Osteocyte (in vitro differentiated cells): ENCODE results near the gene MMP26. TPM values are rescaled to one million over a fixed set of nuclear protein-coding genes. Genes with fewer than 3 reads are reported as not detected.

Source experiments
- DNase-seq: peaks from one replicate; pipeline ENCODE4 v3.0.0; 2021; ENCODE audit warnings: mixed read lengths; ENCODE audit not compliant: unreplicated experiment; ENCODE audit errors: extremely low spot score
- H3K27ac Mint-ChIP-seq: one replicate; pipeline ENCODE4 v1.8.0; 2021; ENCODE audit warnings: mild to moderate bottlenecking, mixed read lengths; ENCODE audit not compliant: unreplicated experiment
- H3K27me3 Mint-ChIP-seq: one replicate; pipeline ENCODE4 v1.8.0; 2021; ENCODE audit warnings: mixed read lengths; ENCODE audit not compliant: unreplicated experiment
- H3K36me3 Mint-ChIP-seq: one replicate; pipeline ENCODE4 v1.8.0; 2021; ENCODE audit warnings: mixed read lengths; ENCODE audit not compliant: unreplicated experiment
- H3K4me1 Mint-ChIP-seq: one replicate; pipeline ENCODE4 v1.8.0; 2021; ENCODE audit warnings: mixed read lengths; ENCODE audit not compliant: unreplicated experiment
- H3K4me3 Mint-ChIP-seq: one replicate; pipeline ENCODE4 v1.8.0; 2021; ENCODE audit warnings: mild to moderate bottlenecking, moderate library complexity, mixed read lengths; ENCODE audit not compliant: unreplicated experiment
- H3K9me3 Mint-ChIP-seq: one replicate; pipeline ENCODE4 v1.8.0; 2021; ENCODE audit warnings: mixed read lengths; ENCODE audit not compliant: unreplicated experiment
- total RNA-seq: library from RNA; stranded (reverse); gene quantifications from 2 replicates; pipeline ENCODE4 v1.2.1, GENCODE V29; 2021
- TF ChIP-seq, protein P1 (sequence below): fragments of 200-600 bp; sonication (generic); IDR thresholded peaks from 2 replicates; pipeline ENCODE4 v1.5.0; 2021; ENCODE audit warnings: antibody characterized with exemption, mild to moderate bottlenecking, moderate library complexity

Gene MMP26
- total RNA-seq, 1 donor from 2014 or later, result not detected

DNA sequence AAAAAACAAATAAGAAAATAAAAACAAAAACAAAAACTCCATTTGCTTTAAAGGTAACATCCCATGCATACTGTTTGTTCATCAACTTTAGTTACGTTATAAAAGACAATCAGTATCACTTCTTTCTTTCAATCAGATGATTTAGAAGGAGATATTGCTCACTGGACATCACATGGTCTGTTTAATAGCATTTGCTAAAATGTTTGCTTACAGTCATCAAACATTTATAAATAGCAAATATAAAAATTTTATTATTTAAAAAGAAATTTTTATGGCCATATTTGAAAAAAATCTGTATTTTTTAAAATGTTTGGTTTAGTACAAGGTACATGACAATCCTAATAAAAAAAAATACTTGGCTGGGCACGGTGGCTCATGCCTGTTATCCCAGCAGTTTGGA lies 22.6 kb downstream of the MMP26 start:
- Mint-ChIP-seq H3K4me3 (no peak overlapping the region), H3K27ac (no peak overlapping the region), H3K9me3 (no peaks in the 10 kb centered on the region), H3K27me3 (peaks cover 6% of the 10 kb centered on the region), H3K4me1 (no peaks in the 10 kb centered on the region), H3K36me3 (no peaks in the 10 kb centered on the region)
- DNase-seq, result no peak
- TF ChIP-seq, protein P1, sequence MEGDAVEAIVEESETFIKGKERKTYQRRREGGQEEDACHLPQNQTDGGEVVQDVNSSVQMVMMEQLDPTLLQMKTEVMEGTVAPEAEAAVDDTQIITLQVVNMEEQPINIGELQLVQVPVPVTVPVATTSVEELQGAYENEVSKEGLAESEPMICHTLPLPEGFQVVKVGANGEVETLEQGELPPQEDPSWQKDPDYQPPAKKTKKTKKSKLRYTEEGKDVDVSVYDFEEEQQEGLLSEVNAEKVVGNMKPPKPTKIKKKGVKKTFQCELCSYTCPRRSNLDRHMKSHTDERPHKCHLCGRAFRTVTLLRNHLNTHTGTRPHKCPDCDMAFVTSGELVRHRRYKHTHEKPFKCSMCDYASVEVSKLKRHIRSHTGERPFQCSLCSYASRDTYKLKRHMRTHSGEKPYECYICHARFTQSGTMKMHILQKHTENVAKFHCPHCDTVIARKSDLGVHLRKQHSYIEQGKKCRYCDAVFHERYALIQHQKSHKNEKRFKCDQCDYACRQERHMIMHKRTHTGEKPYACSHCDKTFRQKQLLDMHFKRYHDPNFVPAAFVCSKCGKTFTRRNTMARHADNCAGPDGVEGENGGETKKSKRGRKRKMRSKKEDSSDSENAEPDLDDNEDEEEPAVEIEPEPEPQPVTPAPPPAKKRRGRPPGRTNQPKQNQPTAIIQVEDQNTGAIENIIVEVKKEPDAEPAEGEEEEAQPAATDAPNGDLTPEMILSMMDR, result no peak

DNA sequence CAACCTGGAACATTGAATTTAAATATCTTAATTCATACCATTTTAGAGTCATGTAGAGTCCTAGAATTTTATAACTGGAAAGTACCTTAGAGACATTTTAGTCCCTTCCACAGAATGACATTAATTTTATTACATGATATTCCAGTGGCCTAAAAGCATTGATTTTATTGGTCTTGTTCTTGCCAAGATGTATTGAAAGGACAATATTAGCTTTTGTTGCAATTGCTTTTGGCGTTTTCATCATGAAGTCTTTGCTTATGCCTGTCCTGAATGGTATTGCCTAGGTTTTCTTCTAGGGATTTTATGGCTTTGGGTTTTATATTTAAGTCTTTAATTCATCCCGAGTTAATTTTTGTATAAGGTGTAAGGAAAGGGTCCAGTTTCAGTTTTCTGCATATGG lies 36.2 kb downstream of the MMP26 start:
- H3K4me1 Mint-ChIP-seq, result no peaks in the 10 kb centered on the region
- H3K36me3 Mint-ChIP-seq, result no peaks in the 10 kb centered on the region
- no peak for DNase-seq
- TF ChIP-seq, protein P1, result no peak
- no peak overlapping the region for H3K27ac Mint-ChIP-seq
- no peaks in the 10 kb centered on the region for H3K9me3 Mint-ChIP-seq
- peaks cover 17% of the 10 kb centered on the region for H3K27me3 Mint-ChIP-seq
- H3K4me3 Mint-ChIP-seq, result no peak overlapping the region

DNA sequence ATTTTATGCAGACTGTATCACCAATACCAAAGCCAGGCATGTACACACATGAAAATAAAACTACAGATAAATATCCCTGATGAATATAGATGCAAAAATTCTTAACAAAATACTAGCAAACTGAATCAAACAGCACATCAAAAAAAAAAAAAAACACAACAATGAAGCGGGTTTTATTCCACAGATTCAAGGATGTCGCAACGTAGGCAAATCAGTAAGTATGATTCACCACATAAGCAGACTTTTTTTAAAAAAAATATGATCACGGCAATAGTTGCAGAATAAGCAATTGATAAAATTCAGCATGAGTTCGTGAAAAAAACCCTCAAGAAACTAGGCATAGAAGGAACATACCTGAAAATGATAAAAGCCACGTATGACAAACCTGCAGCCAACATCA lies 43.9 kb downstream of the MMP26 start:
- Mint-ChIP-seq H3K4me1 (no peaks in the 10 kb centered on the region), H3K4me3 (no peak overlapping the region), H3K9me3 (no peaks in the 10 kb centered on the region), H3K27ac (no peak overlapping the region), H3K36me3 (no peaks in the 10 kb centered on the region), H3K27me3 (peaks cover 51% of the 10 kb centered on the region)
- TF ChIP-seq, protein P1, result no peak
- no peak for DNase-seq

DNA sequence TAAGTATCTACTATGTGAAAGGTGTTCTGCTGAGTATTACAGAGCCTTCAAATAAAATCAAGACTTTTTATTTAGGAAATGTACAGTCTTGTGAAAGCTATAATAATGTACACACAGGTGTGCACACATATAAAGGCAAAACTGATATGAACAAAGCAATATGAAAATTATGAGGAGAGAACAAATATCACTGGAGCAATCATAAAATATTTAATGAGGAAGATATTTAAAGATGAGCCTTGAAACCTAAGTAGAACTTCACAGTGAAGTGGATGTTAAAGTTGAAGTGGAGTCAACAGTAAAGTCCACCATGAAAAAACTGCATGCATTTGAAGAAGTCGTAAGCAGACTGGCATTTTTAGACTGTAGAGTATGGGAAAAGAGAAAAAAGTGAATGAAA lies 46.6 kb downstream of the MMP26 start:
- no peaks in the 10 kb centered on the region for H3K36me3 Mint-ChIP-seq
- H3K27me3 Mint-ChIP-seq, result peaks cover 66% of the 10 kb centered on the region
- no peaks in the 10 kb centered on the region for H3K9me3 Mint-ChIP-seq
- H3K4me3 Mint-ChIP-seq, result no peak overlapping the region
- H3K27ac Mint-ChIP-seq, result no peak overlapping the region
- DNase-seq, result no peak
- no peaks in the 10 kb centered on the region for H3K4me1 Mint-ChIP-seq
- TF ChIP-seq, protein P1, result no peak

Other genes starting within 250 kb of the MMP26 start
- gene OR52K1, start 222.1 kb upstream of the MMP26 start, total RNA-seq, result not detected in 2 replicates
- gene OR52M1, start 159.6 kb upstream of the MMP26 start, total RNA-seq, result not detected in 2 replicates
- gene OR52I2, start 123.0 kb upstream of the MMP26 start, total RNA-seq, result not detected in 2 replicates
- gene OR52I1, start 110.7 kb upstream of the MMP26 start, total RNA-seq, result not detected in 2 replicates
- 10.7 and 13.8 TPM in 2 replicates for gene TRIM68, start 96.6 kb upstream of the MMP26 start, total RNA-seq
- not detected in 2 replicates for gene OR51D1, start 67.3 kb upstream of the MMP26 start, total RNA-seq
- gene OR51E1, start 60.8 kb upstream of the MMP26 start, total RNA-seq, result 0.81 and 1.1 TPM in 2 replicates
- gene OR51E2, start 6.9 kb upstream of the MMP26 start, total RNA-seq, result 0.40 and 0.76 TPM in 2 replicates
- not detected in 2 replicates for gene OR51F1, start 65.2 kb downstream of the MMP26 start, total RNA-seq
- gene OR52R1, start 99.6 kb downstream of the MMP26 start, total RNA-seq, result not detected in 2 replicates
- not detected in 2 replicates for gene OR51F2, start 116.5 kb downstream of the MMP26 start, total RNA-seq
- gene OR51S1, start 144.4 kb downstream of the MMP26 start, total RNA-seq, result not detected in 2 replicates
- not detected in 2 replicates for gene OR51T1, start 177.1 kb downstream of the MMP26 start, total RNA-seq
- not detected in 2 replicates for gene OR51A7, start 199.0 kb downstream of the MMP26 start, total RNA-seq
- not detected in 2 replicates for gene OR51G2, start 214.6 kb downstream of the MMP26 start, total RNA-seq
- not detected in 2 replicates for gene OR51G1, start 219.6 kb downstream of the MMP26 start, total RNA-seq
- gene OR51A4, start 242.8 kb downstream of the MMP26 start, total RNA-seq, result not detected in 2 replicates